Liver (tissue), 9 donors: Measurements from ENCODE around the gene THADA. TPM values are rescaled to one million over a fixed set of nuclear protein-coding genes. Genes with fewer than 3 reads are reported as not detected.

Source experiments
- DNase-seq: peaks from one replicate; pipeline ENCODE4 v3.0.0-alpha.2; 2017; ENCODE audit warnings: low spot score
- H3K27ac ChIP-seq, 2 donors: one replicate each; pipeline ENCODE4 v1.7.0; 2013; ENCODE audit warnings: inconsistent platforms in 2 of 2, low read length in 2 of 2, control low read depth in 1 of 2, low read depth in 1 of 2, mild to moderate bottlenecking in 1 of 2
- H3K27me3 ChIP-seq, 4 donors: one replicate each; pipeline versions ENCODE4 v1.6.1 to v1.7.0; 2013; ENCODE audit warnings: low read length in 3 of 4, inconsistent platforms in 1 of 4, mild to moderate bottlenecking in 1 of 4, moderate library complexity in 1 of 4; ENCODE audit not compliant: control insufficient read depth in 4 of 4, insufficient read depth in 4 of 4
- H3K36me3 ChIP-seq, 4 donors: one replicate each; pipeline versions ENCODE4 v1.6.1 to v1.7.0; 2013; ENCODE audit warnings: low read length in 3 of 4, mild to moderate bottlenecking in 3 of 4, low read depth in 1 of 4, moderate library complexity in 1 of 4; ENCODE audit not compliant: control insufficient read depth in 4 of 4, insufficient read depth in 3 of 4
- H3K4me1 ChIP-seq, 4 donors: one replicate each; pipeline versions ENCODE4 v1.6.1 to v1.7.0; 2013; ENCODE audit warnings: low read length in 3 of 4, mild to moderate bottlenecking in 3 of 4, moderate library complexity in 1 of 4; ENCODE audit not compliant: control insufficient read depth in 4 of 4, insufficient read depth in 4 of 4
- H3K4me3 ChIP-seq, 3 donors: one replicate each; pipeline versions ENCODE4 v1.6.1 to v1.7.0; 2013; ENCODE audit warnings: low read length in 3 of 3, control low read depth in 1 of 3, low read depth in 1 of 3, mild to moderate bottlenecking in 1 of 3
- H3K9ac ChIP-seq, 2 donors: one replicate each; pipeline ENCODE4 v1.7.0; 2013; ENCODE audit warnings: low read length in 2 of 2, mild to moderate bottlenecking in 2 of 2, moderate library complexity in 2 of 2, control low read depth in 1 of 2, low read depth in 1 of 2
- H3K9me3 ChIP-seq, 4 donors: one replicate each; pipeline versions ENCODE4 v1.6.1 to v1.7.0; 2013; ENCODE audit warnings: low read length in 3 of 4; ENCODE audit not compliant: control insufficient read depth in 4 of 4
- ATF3 ChIP-seq: IDR thresholded peaks from 2 replicates; pipeline ENCODE4 v1.6.1; 2016; ENCODE audit warnings: antibody characterized with exemption
- CTCF ChIP-seq: fragments of 150-350 bp; IDR thresholded peaks from 2 replicates; pipeline ENCODE4 v1.5.1; 2017; ENCODE audit warnings: improper control_type of control experiment, low read depth, low read length; ENCODE audit not compliant: missing input control
- EGR1 ChIP-seq, 2 donors: IDR thresholded peaks; 2 replicates each; pipeline ENCODE4 v1.6.1; 2016 to 2018; ENCODE audit warnings: antibody characterized with exemption in 2 of 2, low read depth in 2 of 2
- FOXA1 ChIP-seq: IDR thresholded peaks from 2 replicates; pipeline ENCODE4 v1.6.1; 2016; ENCODE audit warnings: antibody characterized with exemption
- FOXA2 ChIP-seq: IDR thresholded peaks from 2 replicates; pipeline ENCODE4 v1.6.1; 2016; ENCODE audit warnings: antibody characterized with exemption
- GABPA ChIP-seq, 2 donors: IDR thresholded peaks in 1 of 2; conservative IDR thresholded peaks in 1 of 2; 2 replicates each; pipeline ENCODE4 v1.6.1; 2016; ENCODE audit warnings: antibody characterized with exemption in 2 of 2, mild to moderate bottlenecking in 1 of 2, moderate library complexity in 1 of 2
- HNF4A ChIP-seq, 2 donors: conservative IDR thresholded peaks; 2 replicates each; pipeline ENCODE4 v1.6.1; 2016; ENCODE audit warnings: antibody characterized with exemption in 2 of 2, mild to moderate bottlenecking in 2 of 2
- HNF4G ChIP-seq: IDR thresholded peaks from 2 replicates; pipeline ENCODE4 v1.6.1; 2016; ENCODE audit warnings: antibody characterized with exemption
- JUND ChIP-seq, 2 donors: IDR thresholded peaks; 2 replicates each; pipeline ENCODE4 v1.6.1; 2016; ENCODE audit warnings: antibody characterized with exemption in 2 of 2
- MAX ChIP-seq: IDR thresholded peaks from 2 replicates; pipeline ENCODE4 v1.6.1; 2016; ENCODE audit warnings: antibody characterized with exemption
- NR2F2 ChIP-seq: IDR thresholded peaks from 2 replicates; pipeline ENCODE4 v1.6.1; 2016; ENCODE audit warnings: antibody characterized with exemption
- RAD21 ChIP-seq, 2 donors: IDR thresholded peaks; 2 replicates each; pipeline ENCODE4 v1.6.1; 2016; ENCODE audit warnings: antibody characterized with exemption in 2 of 2, mild to moderate bottlenecking in 2 of 2
- REST ChIP-seq: IDR thresholded peaks from 2 replicates; pipeline ENCODE4 v1.6.1; 2016; ENCODE audit warnings: antibody characterized with exemption, mild to moderate bottlenecking
- RXRA ChIP-seq, 2 donors: IDR thresholded peaks; 2 replicates each; pipeline ENCODE4 v1.6.1; 2017 to 2018; ENCODE audit warnings: antibody characterized with exemption in 2 of 2, mild to moderate bottlenecking in 1 of 2
- SP1 ChIP-seq: IDR thresholded peaks from 2 replicates; pipeline ENCODE4 v1.6.1; 2018; ENCODE audit warnings: antibody characterized with exemption, mild to moderate bottlenecking
- TAF1 ChIP-seq: conservative IDR thresholded peaks from 2 replicates; pipeline ENCODE4 v1.6.1; 2016; ENCODE audit warnings: antibody characterized with exemption, mild to moderate bottlenecking
- YY1 ChIP-seq: IDR thresholded peaks from 2 replicates; pipeline ENCODE4 v1.6.1; 2016; ENCODE audit warnings: antibody characterized with exemption, mild to moderate bottlenecking
- ZBTB33 ChIP-seq: IDR thresholded peaks from 2 replicates; pipeline ENCODE4 v1.6.1; 2016; ENCODE audit warnings: antibody characterized with exemption
- WGBS: extraction: QIAGEN DNeasy Blood & Tissue Kit; methylation state at CpG from one replicate; pipeline ENCODE4 v1.1.7; 2013; 5-methylcytosine and 5-hydroxymethylcytosine counted together
- polyA plus RNA-seq, 2 donors: library from polyadenylated mRNA; stranded (reverse) in 1 of 2; unstranded in 1 of 2; fragments of 200-250 nt in 1 of 2; fragments of >200 nt in 1 of 2; fragmentation: Nextera tagmentation in 1 of 2; extraction: Ambion mirVana in 1 of 2; gene quantifications; one replicate each; pipeline versions ENCODE4 v1.2.1 to v1.2.3, GENCODE V29; 2013 to 2015
- total RNA-seq, 2 donors: library from RNA; depleted of rRNA; stranded (reverse); fragments of >200 nt; gene quantifications; one replicate each; pipeline ENCODE4 v1.2.3, GENCODE V29; 2014
- donor health status: healthy.
- donor health status: healthy.
- donor health status: healthy.
- donor health status: healthy.
- donor health status: healthy.

The THADA gene
- total and polyA plus RNA-seq, 4 donors, result 12.0 to 37.2 (median 22.3) TPM

GRCh38 chr2:43209204-43209717 lies 386.6 kb downstream of the THADA start:
- WGBS, result 87% methylated on average over 5 of the region's 5 CpGs
- H3K36me3 ChIP-seq, result no peaks in the 10 kb centered on the region

GRCh38 chr2:43207553-43208300 lies 388.1 kb downstream of the THADA start:
- no peak overlapping the region for H3K27ac ChIP-seq
- 82% methylated on average over 9 of the region's 9 CpGs for WGBS

More at GRCh38 chr2:43209204-43209717, 386.6 kb downstream of the THADA start:
- no peaks in the 10 kb centered on the region for H3K9me3 ChIP-seq
- no peak overlapping the region for H3K27ac ChIP-seq
- H3K27me3 ChIP-seq, result no peaks in the 10 kb centered on the region
- peaks cover 0 to 11% (median 4%) of the 10 kb centered on the region in 4 donors for H3K4me1 ChIP-seq
- DNase-seq, result no peak
- no peak overlapping the region for H3K9ac ChIP-seq
- no peak for TF ChIP-seq JUND (IDR thresholded peaks at IDR 0.05)
- TF ChIP-seq EGR1 (IDR thresholded peaks at IDR 0.05; ENCODE audit: low read depth in 2 of 2), result no peak
- no peak for TF ChIP-seq NR2F2
- no peak for TF ChIP-seq FOXA1
- TF ChIP-seq GABPA (IDR thresholded peaks at IDR 0.05 in 1 of 2, conservative IDR thresholded peaks at IDR 0.05 in 1 of 2), result no peak
- no peak for TF ChIP-seq RXRA (IDR thresholded peaks at IDR 0.05)
- H3K4me3 ChIP-seq, result no peak overlapping the region

GRCh38 chr2:43206602-43207001 lies 389.2 kb downstream of the THADA start:
- H3K27ac ChIP-seq, result no peak overlapping the region
- peaks cover 0 to 11% (median 4%) of the 10 kb centered on the region in 4 donors for H3K4me1 ChIP-seq
- no peaks in the 10 kb centered on the region for H3K27me3 ChIP-seq
- no peak overlapping the region for H3K4me3 ChIP-seq
- no peaks in the 10 kb centered on the region for H3K9me3 ChIP-seq
- no peak for DNase-seq
- no peak for TF ChIP-seq HNF4G
- no peak for TF ChIP-seq JUND (IDR thresholded peaks at IDR 0.05)
- no peak for TF ChIP-seq CTCF
- no peak for TF ChIP-seq ZBTB33
- no peak for TF ChIP-seq RAD21 (IDR thresholded peaks at IDR 0.05)
- no peak for TF ChIP-seq FOXA2
- TF ChIP-seq HNF4A (conservative IDR thresholded peaks at IDR 0.05), result no peak
- no peak for TF ChIP-seq TAF1
- no peak for TF ChIP-seq YY1
- TF ChIP-seq FOXA1, result no peak
- TF ChIP-seq RXRA (IDR thresholded peaks at IDR 0.05), result no peak
- no peak for TF ChIP-seq NR2F2
- no peak for TF ChIP-seq EGR1 (IDR thresholded peaks at IDR 0.05; ENCODE audit: low read depth in 2 of 2)
- no peak for TF ChIP-seq ATF3
- no peak for TF ChIP-seq MAX
- no peak for TF ChIP-seq REST
- no peak for TF ChIP-seq SP1
- TF ChIP-seq GABPA (IDR thresholded peaks at IDR 0.05 in 1 of 2, conservative IDR thresholded peaks at IDR 0.05 in 1 of 2), result no peak
- H3K9ac ChIP-seq, result no peak overlapping the region
- no peaks in the 10 kb centered on the region for H3K36me3 ChIP-seq
- WGBS, result 98% methylated on average over 7 of the region's 7 CpGs

More at GRCh38 chr2:43207553-43208300, 388.1 kb downstream of the THADA start:
- no peaks in the 10 kb centered on the region for H3K9me3 ChIP-seq
- H3K36me3 ChIP-seq, result no peaks in the 10 kb centered on the region
- H3K27me3 ChIP-seq, result no peaks in the 10 kb centered on the region
- no peak overlapping the region for H3K9ac ChIP-seq
- peaks cover 0 to 11% (median 4%) of the 10 kb centered on the region in 4 donors for H3K4me1 ChIP-seq
- TF ChIP-seq RAD21 (IDR thresholded peaks at IDR 0.05), result no peak
- TF ChIP-seq YY1, result no peak
- no peak for TF ChIP-seq HNF4A (conservative IDR thresholded peaks at IDR 0.05)
- TF ChIP-seq EGR1 (IDR thresholded peaks at IDR 0.05; ENCODE audit: low read depth in 2 of 2), result no peak
- H3K4me3 ChIP-seq, result no peak overlapping the region
- no peak for DNase-seq
